ENCODE measurements around the gene SPEG.
A peak's percentile ranks its signal among the peaks of the same experiment; 100 is the strongest.
"Not testable (repeated sequence)": the region's sequence is repeated elsewhere in the genome, so short reads cannot be mapped to it uniquely, and the experiment has no call there.

Gene SPEG

GRCh38 chr2:219434718-219435525 lies at the start of gene SPEG:
SPEG (plus strand) TSS chr2:219434843; CDS start chr2:219434978, 135 bp downstream.
- no peak for DNase-seq

- no peak for DNase-seq
Observed at GRCh38 chr2:219384859-219385258, 49.8 kb upstream of the SPEG start.

GRCh38 chr2:219385958-219386520 lies 48.6 kb upstream of the SPEG start:
- DNase-seq, result no peak

- no peak for DNase-seq
Observed at GRCh38 chr2:219386532-219387280, 47.9 kb upstream of the SPEG start.

- peak; percentile 52 for DNase-seq
Observed at GRCh38 chr2:219387306-219388120, 47.1 kb upstream of the SPEG start, which contains the start of gene DNPEP. DNPEP (minus strand) TSS chr2:219387912; CDS start chr2:219387794, 118 bp downstream.

- DNase-seq, result peak; percentile 83
Observed at GRCh38 chr2:219388121-219388906, 46.3 kb upstream of the SPEG start.

GRCh38 chr2:219388907-219389156 lies 45.8 kb upstream of the SPEG start:
- no peak for DNase-seq

- DNase-seq, result no peak
Observed at GRCh38 chr2:219392754-219393153, 41.9 kb upstream of the SPEG start.

GRCh38 chr2:219395056-219395455 lies 39.6 kb upstream of the SPEG start:
- not testable (repeated sequence) for DNase-seq

- DNase-seq, result no peak
Observed at GRCh38 chr2:219395609-219396008, 39.0 kb upstream of the SPEG start.

GRCh38 chr2:219396863-219397457 lies 37.7 kb upstream of the SPEG start:
- DNase-seq, result no peak

GRCh38 chr2:219398721-219399363 lies 35.8 kb upstream of the SPEG start:
- DNase-seq, result no peak

GRCh38 chr2:219399716-219400478 lies 34.7 kb upstream of the SPEG start:
- no peak for DNase-seq

GRCh38 chr2:219400562-219400961 lies 34.1 kb upstream of the SPEG start:
- no peak for DNase-seq

GRCh38 chr2:219401606-219402005 lies 33.0 kb upstream of the SPEG start:
- DNase-seq, result no peak

- peak; percentile 14 for DNase-seq
Observed at GRCh38 chr2:219402665-219403515, 31.8 kb upstream of the SPEG start.

GRCh38 chr2:219403861-219404260 lies 30.8 kb upstream of the SPEG start:
- DNase-seq, result no peak

GRCh38 chr2:219404291-219404910 lies 30.2 kb upstream of the SPEG start:
- no peak for DNase-seq

- DNase-seq, result no peak
Observed at GRCh38 chr2:219404954-219405353, 29.7 kb upstream of the SPEG start.

All from NCI-H1048 (cell line).